VCaP (cell line): ENCODE data around the gene BMPR1B.

ENCODE experiments used
- H3K27ac ChIP-seq: fragments of 450-650 bp; 2 replicates; pipeline ENCODE4 v1.5.1; 2017
- CTCF ChIP-seq: fragments of 450-650 bp; conservative IDR thresholded peaks from 2 replicates; pipeline ENCODE4 v1.5.1; 2017; ENCODE audit warnings: mild to moderate bottlenecking, moderate library complexity

The BMPR1B gene

GRCh38 chr4:94974773-94975172, 217.0 kb downstream of the BMPR1B start:
- H3K27ac ChIP-seq, result no peak overlapping the region
- no peak for TF ChIP-seq CTCF

GRCh38 chr4:94976371-94977011, 218.7 kb downstream of the BMPR1B start:
- no peak for TF ChIP-seq CTCF
- no peak overlapping the region for H3K27ac ChIP-seq

GRCh38 chr4:94978904-94979303, 221.1 kb downstream of the BMPR1B start:
- TF ChIP-seq CTCF, result no peak
- no peak overlapping the region for H3K27ac ChIP-seq

GRCh38 chr4:94979621-94980020, 221.9 kb downstream of the BMPR1B start:
- H3K27ac ChIP-seq, result no peak overlapping the region
- no peak for TF ChIP-seq CTCF

GRCh38 chr4:94995684-94996394, 238.1 kb downstream of the BMPR1B start:
- peak overlapping the region; percentile 61 for H3K27ac ChIP-seq
- no peak for TF ChIP-seq CTCF

- TF ChIP-seq CTCF, result no peak
- H3K27ac ChIP-seq, result no peak overlapping the region
Measured at GRCh38 chr4:95000076-95000648, 242.4 kb downstream of the BMPR1B start.

GRCh38 chr4:95004912-95005311, 247.2 kb downstream of the BMPR1B start:
- H3K27ac ChIP-seq, result no peak overlapping the region
- no peak for TF ChIP-seq CTCF
